DMS153 treated with DMSO at 0.1 percent for 48 hours (cell line): ENCODE results near the gene PFKL.

Experiments used
- DNase-seq: peaks from one replicate; lab custom pipeline; 2025; ENCODE audit not compliant: unreplicated experiment; lab: John Stamatoyannopoulos, UW

The PFKL gene

GRCh38 chr21:44312089-44312488 is 12.2 kb downstream of the PFKL start:
- DNase-seq: no peak

DNA sequence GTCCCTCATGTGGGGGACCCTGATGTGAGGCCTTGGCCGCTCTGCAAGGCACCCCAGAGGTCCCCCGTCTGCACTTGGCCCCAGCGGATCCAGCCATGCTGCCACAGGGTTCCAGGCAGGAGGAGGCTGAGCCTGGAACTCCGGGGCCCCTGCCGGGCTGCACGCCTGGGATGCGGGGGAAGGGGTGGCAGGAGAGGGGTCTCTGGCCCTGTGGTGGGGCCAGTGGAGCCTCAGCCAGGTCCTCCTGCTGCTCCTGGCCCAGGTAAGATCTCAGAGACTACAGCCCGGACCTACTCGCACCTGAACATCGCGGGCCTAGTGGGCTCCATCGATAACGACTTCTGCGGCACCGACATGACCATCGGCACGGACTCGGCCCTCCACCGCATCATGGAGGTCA is 12.9 kb downstream of the PFKL start:
- DNase-seq: no peak

GRCh38 chr21:44313451-44313850 is 13.6 kb downstream of the PFKL start:
- no peak for DNase-seq

- no peak for DNase-seq
Observed at GRCh38 chr21:44314128-44314527, 14.3 kb downstream of the PFKL start.

DNA sequence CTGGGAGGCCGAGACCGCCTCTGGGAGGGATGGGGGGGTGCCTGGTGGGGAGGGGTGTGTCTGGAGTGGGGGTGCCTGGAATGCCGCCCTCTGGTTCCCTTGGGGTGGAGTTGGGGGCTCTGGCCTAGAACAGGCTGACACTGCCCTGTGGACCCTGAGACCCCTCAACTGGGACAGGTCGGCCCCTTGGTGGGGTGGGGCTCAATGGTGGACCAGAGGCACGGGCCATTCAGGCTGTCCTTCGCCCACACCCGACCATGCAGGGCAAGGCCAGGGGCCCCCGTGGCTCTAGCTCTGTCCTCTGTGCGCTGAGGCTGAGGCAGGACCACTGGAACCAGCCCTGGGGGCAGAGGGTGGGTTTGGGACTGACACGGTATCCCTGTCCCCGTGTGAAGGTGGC is 14.7 kb downstream of the PFKL start:
- no peak for DNase-seq

- DNase-seq: no peak
Observed at GRCh38 chr21:44315691-44316203, 15.9 kb downstream of the PFKL start.

DNA sequence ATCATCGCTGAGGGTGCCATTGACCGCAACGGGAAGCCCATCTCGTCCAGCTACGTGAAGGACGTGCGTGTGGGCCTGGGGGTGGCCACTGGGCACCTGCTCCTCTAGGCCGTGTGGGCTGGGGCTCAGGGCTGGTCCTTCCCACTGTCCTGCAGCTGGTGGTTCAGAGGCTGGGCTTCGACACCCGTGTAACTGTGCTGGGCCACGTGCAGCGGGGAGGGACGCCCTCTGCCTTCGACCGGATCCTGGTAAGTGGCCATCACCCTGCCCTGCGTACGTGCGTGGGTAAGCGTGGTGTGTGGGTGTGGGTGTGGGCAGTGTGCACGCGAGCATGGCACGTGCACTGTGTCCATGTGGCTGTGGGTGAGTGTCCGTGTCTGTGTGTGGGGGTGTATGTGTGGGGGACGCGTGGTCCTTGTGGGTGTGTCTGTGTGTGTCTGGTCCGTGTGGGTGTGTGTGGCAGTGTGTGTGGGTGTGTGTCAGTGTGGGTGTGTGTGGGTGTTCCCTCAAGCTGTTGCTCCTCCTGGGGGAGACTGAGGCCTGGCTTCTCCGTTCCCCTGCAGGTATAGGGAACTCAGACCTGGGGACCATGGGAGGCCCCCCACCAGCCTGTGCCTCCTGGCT is 16.5 kb downstream of the PFKL start:
- DNase-seq: no peak

GRCh38 chr21:44317241-44317782 is 17.5 kb downstream of the PFKL start:
- DNase-seq: no peak

DNA sequence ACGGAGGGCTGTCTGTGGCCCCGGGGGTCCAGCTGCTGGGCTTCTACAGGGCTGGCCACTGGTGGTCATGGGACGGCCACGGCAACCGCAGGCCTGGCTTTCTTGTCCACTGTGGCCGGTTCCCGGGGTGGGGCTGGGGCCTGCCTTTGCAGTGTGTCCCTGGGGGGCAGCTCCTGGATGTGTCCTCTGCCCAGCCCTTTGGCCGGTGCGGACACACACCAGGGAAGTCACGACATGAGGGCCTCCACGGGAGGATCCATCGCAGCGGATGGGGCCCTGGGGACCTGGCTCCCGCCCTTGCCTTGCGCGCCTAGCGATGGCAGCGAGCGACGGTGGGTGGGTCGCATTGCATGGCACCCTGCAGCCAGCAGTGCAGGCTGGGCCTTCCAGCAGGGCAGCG is 18.0 kb downstream of the PFKL start:
- no peak for DNase-seq

GRCh38 chr21:44318489-44319285 is 18.8 kb downstream of the PFKL start:
- no peak for DNase-seq

GRCh38 chr21:44319407-44320065 is 19.7 kb downstream of the PFKL start:
- DNase-seq: no peak

- DNase-seq: no peak
Observed at GRCh38 chr21:44320847-44321246, 21.0 kb downstream of the PFKL start.

DNA sequence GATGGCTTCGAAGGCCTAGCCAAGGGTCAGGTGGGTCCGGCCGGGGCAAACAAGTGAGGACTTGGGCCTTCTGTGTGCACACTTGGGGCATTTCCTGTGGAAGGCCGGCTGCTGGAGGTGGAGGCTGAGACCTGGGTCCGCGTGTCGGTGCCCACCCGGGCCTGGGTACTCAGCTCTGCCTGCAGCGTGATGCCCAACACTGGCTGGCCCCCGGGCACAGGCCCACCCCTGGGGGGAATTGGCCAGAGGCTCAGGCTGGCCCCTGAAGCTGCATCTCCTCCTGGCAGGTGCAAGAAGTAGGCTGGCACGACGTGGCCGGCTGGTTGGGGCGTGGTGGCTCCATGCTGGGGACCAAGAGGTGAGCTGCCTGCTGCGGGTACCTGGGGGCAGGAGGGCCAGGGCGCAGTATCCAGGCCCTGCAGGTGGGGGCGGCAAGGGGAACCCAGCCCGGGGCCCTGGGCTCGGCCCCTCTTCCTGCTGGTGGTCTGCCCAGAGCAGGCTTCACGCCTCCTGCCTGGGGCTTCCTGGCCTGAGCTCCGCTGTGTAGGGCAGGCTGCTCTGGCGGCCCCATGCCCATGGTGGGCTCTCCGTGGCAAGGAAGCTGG is 22.1 kb downstream of the PFKL start:
- no peak for DNase-seq

- DNase-seq: no peak
Observed at GRCh38 chr21:44322621-44323325, 22.9 kb downstream of the PFKL start.

GRCh38 chr21:44323591-44323990 is 23.7 kb downstream of the PFKL start:
- DNase-seq: no peak

- no peak for DNase-seq
Observed at GRCh38 chr21:44324106-44324853, 24.4 kb downstream of the PFKL start.

- no peak for DNase-seq
Observed at GRCh38 chr21:44324854-44325107, 24.9 kb downstream of the PFKL start.

DNA sequence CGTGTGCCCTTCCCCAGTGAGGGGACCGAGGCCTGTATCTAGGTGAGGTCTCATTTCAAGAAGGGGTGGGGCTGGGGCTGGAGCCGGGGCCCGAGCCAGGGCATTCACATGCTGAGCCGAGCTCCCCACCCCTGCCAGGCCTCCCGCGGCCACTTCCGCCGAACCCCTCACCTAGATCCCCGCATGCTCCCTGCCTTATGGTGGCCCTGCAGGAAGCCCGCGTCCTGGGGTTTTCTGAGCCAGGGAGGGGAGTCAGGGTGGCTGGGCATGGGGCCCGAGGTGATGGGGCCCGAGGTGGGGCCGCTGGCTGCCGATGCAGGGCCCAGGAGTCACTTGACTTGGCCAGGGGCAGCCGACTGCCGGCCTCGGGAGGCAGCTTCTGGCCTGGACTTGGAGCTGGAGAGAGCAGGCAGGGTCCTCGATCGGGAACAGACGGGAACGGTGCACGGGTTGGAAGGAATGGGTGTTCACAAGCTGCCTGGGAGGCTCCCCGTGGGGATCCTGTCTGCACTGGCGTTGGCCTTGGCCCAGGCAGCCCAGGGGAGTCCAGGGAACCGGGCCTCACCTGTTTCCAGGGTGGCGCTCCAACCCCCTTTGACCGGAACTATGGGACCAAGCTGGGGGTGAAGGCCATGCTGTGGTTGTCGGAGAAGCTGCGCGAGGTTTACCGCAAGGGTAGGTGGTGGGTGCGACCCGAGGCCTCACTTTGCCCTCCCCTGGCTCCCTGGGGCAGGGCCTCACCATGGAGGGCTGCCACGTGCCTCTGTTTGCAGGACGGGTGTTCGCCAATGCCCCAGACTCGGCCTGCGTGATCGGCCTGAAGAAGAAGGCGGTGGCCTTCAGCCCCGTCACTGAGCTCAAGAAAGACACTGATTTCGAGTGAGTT is 25.8 kb downstream of the PFKL start:
- no peak for DNase-seq

DNA sequence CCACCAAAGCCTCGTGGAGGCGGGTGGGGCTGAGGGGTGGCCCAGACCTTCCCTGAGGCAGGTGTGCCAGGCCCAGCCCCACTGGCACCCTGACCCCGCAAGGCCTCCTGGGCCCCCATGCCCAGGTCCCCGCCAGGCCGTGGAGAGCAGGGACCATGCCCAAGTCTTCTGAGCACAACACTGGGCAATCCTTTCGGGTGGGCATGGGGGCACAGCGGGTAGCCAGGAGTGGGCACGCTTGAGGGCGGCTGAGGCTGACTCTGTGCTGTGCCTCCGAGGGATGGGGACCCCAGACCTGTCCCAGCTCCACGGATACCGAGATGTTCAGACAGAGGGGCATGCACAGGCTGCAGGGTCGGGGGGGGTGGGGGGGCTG is 26.4 kb downstream of the PFKL start:
- DNase-seq: no peak
